IPS-20b (cell line): ENCODE data around the gene REEP2.

Experiments used
- H3K27ac ChIP-seq: one replicate; pipeline ENCODE4 v1.5.1; 2013; ENCODE audit warnings: low read length
- H3K27me3 ChIP-seq: 2 replicates; pipeline ENCODE4 v1.6.1; 2013; ENCODE audit warnings: mild to moderate bottlenecking, low read length, inconsistent platforms; ENCODE audit not compliant: insufficient read depth
- H3K36me3 ChIP-seq: 2 replicates; pipeline ENCODE4 v1.6.1; 2013; ENCODE audit warnings: low read depth, mild to moderate bottlenecking, inconsistent platforms, low read length, moderate library complexity; ENCODE audit not compliant: insufficient read depth
- H3K4me1 ChIP-seq: 2 replicates; pipeline ENCODE4 v1.6.1; 2013; ENCODE audit warnings: mild to moderate bottlenecking, control low read depth, inconsistent platforms, low read length, moderate library complexity; ENCODE audit not compliant: insufficient read depth
- H3K4me3 ChIP-seq: 2 replicates; pipeline ENCODE4 v1.5.1; 2013; ENCODE audit warnings: mild to moderate bottlenecking, low read length, inconsistent platforms
- H3K9ac ChIP-seq: 2 replicates; pipeline ENCODE4 v1.6.1; 2013; ENCODE audit warnings: low read depth, mild to moderate bottlenecking, inconsistent platforms, low read length, moderate library complexity
- H3K9me3 ChIP-seq: 2 replicates; pipeline ENCODE4 v1.6.1; 2013; ENCODE audit warnings: mild to moderate bottlenecking, low read depth, low read length, inconsistent platforms; ENCODE audit not compliant: insufficient read depth

The REEP2 gene

DNA sequence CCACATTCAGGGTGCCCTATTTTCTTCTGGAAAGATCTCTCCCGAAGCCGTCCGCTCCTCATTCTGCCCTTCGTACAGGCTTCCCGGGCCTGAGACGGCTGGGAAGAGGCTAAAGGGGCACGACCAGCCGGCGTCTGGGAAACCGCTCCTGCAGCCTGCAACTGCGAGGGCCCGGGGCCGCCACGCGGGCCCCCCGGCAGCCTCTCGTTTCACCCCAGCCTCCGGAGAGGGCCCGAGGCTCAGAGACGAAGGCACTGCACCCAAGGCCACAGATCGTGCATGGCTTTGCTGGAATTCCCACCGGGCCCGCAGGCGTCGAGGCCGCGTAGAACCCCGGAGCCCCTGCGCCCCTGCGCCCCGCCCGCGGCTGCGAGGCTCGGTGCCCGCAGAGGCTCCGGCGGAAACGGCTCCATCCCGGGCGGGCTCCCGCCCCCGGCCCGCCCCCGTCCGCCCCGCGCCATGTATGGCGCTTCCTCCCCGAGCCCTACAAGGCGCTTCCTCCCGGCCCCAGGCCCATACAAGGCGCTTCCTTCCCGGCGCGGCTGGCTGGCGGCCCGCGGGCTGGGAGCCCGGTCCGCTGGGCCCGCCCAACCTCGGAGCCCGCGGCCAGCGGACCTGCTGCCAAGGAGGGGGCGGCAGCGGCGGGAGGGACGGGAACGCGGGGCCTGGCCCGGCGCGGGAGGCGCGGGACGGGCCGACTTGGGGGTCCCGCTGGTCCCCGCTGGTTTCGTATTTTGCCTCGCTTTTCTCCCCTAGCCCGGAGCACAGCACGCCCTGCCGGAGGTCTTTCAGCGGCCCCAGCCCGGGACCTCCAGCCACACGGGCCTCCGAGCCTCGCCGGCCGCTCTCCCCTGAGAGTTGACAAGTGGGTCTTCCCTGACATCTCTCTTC lies 53.1 kb downstream of the REEP2 start:
- Histone ChIP-seq H3K9me3 (no peaks in the 10 kb centered on the region), H3K27ac (no peak overlapping the region), H3K27me3 (peaks cover 38% of the 10 kb centered on the region), H3K4me3 (peak overlapping the region; percentile 67), H3K4me1 (peaks cover 14% of the 10 kb centered on the region; the same call in 1 of the 2 replicates), H3K36me3 (no peaks in the 10 kb centered on the region), H3K9ac (peak overlapping the region; percentile 82)

DNA sequence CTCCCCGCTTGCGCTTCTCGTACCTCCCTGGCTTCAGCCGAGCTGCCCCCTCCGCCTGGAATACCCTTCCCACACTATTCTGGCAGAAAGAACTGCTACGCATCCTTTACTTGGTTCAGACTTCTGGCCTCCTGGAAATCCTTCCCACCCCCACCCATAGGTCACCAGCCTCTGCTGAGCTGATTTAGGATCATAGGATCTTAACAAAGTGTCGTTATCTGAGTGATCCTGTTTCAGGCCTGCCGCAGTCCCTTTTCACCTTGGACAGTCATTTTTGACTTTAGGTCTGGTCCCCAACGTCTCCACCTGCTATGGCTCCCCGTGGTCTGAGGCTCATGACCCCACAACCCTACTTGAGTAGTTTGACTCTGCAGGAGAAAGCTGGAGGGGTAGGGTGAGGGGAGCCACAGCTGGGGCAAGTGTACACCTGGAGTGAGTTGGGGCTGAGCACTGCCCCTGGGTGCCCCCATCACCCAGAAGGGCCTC lies 53.7 kb downstream of the REEP2 start:
- Histone ChIP-seq H3K4me3 (peak overlapping the region; percentile 67), H3K36me3 (no peaks in the 10 kb centered on the region), H3K9me3 (no peaks in the 10 kb centered on the region), H3K9ac (peak overlapping the region; percentile 81; the same call in 1 of the 2 replicates), H3K4me1 (peaks cover 12% of the 10 kb centered on the region; the same call in 1 of the 2 replicates), H3K27me3 (peaks cover 38% of the 10 kb centered on the region), H3K27ac (no peak overlapping the region)

DNA sequence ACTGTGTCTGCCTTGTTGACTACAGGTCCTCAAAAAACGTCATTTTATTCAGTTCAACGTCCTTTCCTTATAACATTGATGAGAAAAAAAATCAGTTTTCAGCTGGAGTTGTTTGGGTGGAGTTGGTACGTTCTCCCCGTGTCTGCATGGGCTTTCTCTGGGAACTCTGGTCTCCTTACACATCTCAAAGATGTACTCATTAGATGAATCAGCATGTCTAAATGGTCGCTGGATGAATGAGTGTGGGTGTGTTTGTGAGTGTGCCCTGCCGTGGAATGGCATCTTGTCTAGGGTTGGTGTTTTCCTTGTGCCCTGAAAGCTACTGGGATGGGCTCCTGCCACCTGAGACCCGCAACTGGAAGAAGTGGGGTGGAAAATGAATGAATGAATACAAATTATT lies 56.5 kb downstream of the REEP2 start:
- Histone ChIP-seq H3K9me3 (no peaks in the 10 kb centered on the region), H3K27me3 (peaks cover 20% of the 10 kb centered on the region), H3K27ac (no peak overlapping the region), H3K4me3 (no peak overlapping the region), H3K4me1 (peaks cover 12% of the 10 kb centered on the region; the same call in 1 of the 2 replicates), H3K36me3 (no peaks in the 10 kb centered on the region), H3K9ac (no peak overlapping the region)
